HEK293T (cell line): ENCODE measurements around the gene C9orf43.
A peak's percentile ranks its signal among the peaks of the same experiment; 100 is the strongest.

ENCODE experiments used
- BHLHE40 ChIP-seq: fragments of 450-650 bp; IDR thresholded peaks from 2 replicates; pipeline ENCODE4 v1.6.1; 2016; ENCODE audit warnings: mild to moderate bottlenecking, moderate library complexity, borderline replicate concordance
- FOXK2 ChIP-seq: fragments of 450-650 bp; IDR thresholded peaks from 2 replicates; pipeline ENCODE4 v1.6.1; 2016; ENCODE audit warnings: mild to moderate bottlenecking
- HDGF ChIP-seq: fragments of 450-650 bp; IDR thresholded peaks from 2 replicates; pipeline ENCODE4 v1.6.1; 2017; ENCODE audit warnings: antibody characterized with exemption, borderline replicate concordance
- L3MBTL2 ChIP-seq: fragments of 450-650 bp; conservative IDR thresholded peaks from 2 replicates; pipeline ENCODE4 v1.6.1; 2016; ENCODE audit warnings: mild to moderate bottlenecking
- LEF1 ChIP-seq: fragments of 450-650 bp; IDR thresholded peaks from 2 replicates; pipeline ENCODE4 v1.6.1; 2017; ENCODE audit warnings: mild to moderate bottlenecking, borderline replicate concordance
- SP1 ChIP-seq: fragments of 450-650 bp; IDR thresholded peaks from 2 replicates; pipeline ENCODE4 v1.6.1; 2017
- SUZ12 ChIP-seq: fragments of 450-650 bp; IDR thresholded peaks from 2 replicates; pipeline ENCODE4 v1.6.1; 2016; ENCODE audit warnings: mild to moderate bottlenecking
- TARDBP ChIP-seq: fragments of 450-650 bp; IDR thresholded peaks from 2 replicates; pipeline ENCODE4 v1.6.1; 2016

- no peak for TF ChIP-seq BHLHE40
- TF ChIP-seq SUZ12 = no peak
- TF ChIP-seq HDGF = peak; percentile 92; the same call in 1 of the 2 replicates
- no peak for TF ChIP-seq FOXK2
- TF ChIP-seq LEF1 = no peak
- no peak; the same call in 1 of the 2 replicates for TF ChIP-seq L3MBTL2
- TF ChIP-seq TARDBP = no peak
- TF ChIP-seq SP1 = no peak
These were observed 9.3 kb upstream of the C9orf43 start, which contains the start of gene ALAD for GRCh38 chr9:113401027-113401792.
